Measurements from ENCODE around the gene GTF2IRD1.

- TF ChIP-seq CTCF (IDR thresholded peaks at IDR 0.05) (no peak), POLR2A (IDR thresholded peaks at IDR 0.05) (no peak)
Observed at GRCh38 chr7:74518041-74518440, 64.3 kb downstream of the GTF2IRD1 start.

Data from testis (tissue), 2 donors.